KBM-7 (cell line): ENCODE data around the gene GRID2.

ENCODE experiments used
- DNase-seq: peaks from one replicate; pipeline ENCODE4 v3.0.0-alpha.2; 2015
- in situ Hi-C: fragments of 300-500 bp; cut with MboI; formaldehyde crosslinking; loops from 2 replicates; pipeline ENCODE4 v1.14.3; 2020; ENCODE audit warnings: low sequenced_read_pairs, low pct_unique_long_range_greater_than_20kb, mixed read lengths

GRID2 gene

DNA sequence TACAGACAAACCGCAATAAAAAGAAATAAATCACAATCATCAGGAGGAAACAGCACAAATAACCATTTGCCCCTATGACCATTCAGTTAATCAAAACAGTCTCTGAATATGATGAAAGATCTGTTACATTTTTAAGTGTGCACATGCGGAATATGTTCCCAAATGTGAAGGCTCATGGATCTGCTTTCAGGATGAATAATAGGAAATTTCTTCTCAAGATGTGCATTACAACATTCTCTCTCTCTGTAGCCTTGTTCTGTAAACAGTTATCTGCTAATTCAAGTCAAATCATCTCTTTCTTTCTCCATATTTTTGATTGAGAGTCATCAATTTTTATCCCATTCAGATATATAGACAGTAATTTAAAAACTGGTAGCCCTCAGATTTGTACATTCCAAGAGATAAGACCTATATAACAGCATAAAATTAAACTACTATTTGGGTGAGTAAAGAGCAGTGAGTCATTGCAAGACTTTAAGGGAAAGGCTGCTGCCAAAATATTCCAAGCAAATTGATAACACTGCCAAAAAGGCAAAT, 1090.8 kb downstream of the GRID2 start:
- in situ Hi-C loops, result no loop called here
- no peak for DNase-seq

DNA sequence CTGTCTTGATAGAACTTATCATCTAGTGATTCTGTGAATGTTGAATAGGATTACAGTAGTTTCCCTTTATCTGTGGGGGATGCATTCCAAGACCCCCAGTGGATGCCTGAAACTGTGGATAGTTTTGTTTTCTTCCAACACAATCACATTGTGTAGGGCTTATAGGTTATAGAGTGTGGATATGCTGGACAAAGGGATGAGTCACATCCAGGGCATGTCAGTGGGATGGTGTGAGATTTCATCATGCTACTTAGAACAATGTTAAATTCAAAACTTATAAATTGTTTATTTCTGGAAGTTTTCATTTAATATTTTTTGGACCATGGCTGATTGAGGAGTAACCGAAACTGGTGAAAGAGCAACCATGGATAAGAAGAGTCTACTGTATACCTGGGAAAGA, 1092.5 kb downstream of the GRID2 start:
- no peak for DNase-seq
- in situ Hi-C loops, result no loop called here

DNA sequence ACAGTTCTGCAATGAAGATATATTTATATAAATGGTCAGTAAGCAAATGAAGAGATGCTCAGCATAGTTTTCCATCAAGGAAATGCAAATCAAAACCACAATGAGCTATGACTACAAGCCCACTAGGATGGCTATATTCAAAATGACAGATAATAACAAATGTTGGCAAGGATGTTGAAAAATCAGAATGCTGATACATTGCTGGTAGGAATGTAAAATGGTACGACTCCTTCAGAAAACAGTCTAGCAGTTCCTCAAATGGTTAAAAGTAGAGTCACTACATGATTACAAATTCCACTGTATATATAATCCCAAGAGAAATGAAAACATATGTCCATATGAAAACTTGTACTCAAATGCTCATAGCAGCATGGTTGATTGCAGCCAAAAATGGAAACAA, 1099.8 kb downstream of the GRID2 start:
- in situ Hi-C loops, result no loop called here
- DNase-seq, result no peak

GRCh38 chr4:93407493-93408275, 1103.9 kb downstream of the GRID2 start:
- in situ Hi-C loops, result no loop called here

DNA sequence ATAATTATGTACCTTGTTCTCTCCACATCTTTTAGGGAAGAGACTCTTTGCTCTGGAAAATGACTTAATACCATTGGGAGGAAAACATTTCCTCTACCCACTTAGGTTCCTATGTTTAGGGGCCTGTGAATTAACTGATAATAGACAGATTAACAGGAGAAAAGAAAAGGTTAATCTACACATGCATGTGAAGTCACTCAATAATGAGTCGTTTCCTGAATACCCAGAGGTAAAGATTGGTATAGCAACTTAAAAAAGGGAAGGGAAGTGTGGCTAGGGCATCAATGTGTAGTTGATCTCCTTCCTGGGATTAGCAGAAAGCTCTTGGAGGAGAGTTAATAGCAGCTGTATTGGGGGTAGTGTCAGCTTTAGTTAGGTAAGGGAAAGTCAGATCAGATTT, 1105.3 kb downstream of the GRID2 start:
- in situ Hi-C loops, result no loop called here
- peak; percentile 3 for DNase-seq

More at GRCh38 chr4:93407493-93408275, 1103.9 kb downstream of the GRID2 start:
- DNase-seq, result no peak

GRCh38 chr4:93414041-93414550, 1110.3 kb downstream of the GRID2 start:
- in situ Hi-C loops, result no loop called here
- DNase-seq, result no peak

DNA sequence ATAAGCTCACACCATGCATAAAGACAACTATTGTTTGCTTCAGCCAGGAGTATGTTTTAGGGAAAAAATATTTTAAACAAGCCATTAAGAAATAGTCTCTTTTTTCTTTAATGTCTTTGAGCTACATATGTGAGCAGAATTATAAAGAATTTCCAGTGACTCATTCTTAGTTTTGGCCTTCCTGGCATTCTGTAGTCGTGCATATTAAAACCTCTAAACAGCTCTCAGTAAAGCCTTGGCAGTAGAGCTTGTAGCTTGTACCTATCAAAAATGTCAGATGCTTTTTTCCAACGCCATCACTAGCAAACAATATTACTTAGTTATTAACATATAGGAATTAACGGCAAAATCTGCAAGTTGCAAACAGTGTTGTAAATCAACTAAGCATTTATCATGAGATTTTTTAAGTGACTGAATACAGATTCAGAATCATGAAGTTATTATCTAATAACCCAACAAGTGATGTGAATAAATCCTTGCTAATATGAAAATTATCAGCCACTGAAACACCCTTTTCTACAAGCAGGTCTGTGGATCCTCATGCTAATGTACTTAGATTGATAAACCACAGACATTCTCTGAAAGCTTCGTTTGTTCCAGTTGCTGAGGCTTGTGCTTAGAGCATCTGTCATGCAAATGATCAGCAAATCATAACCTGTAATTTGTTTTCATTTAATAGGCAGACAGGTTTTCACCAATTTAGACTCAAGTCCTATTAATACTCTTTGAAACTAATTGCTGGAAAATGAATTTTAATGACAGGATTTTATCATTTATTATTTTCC, 1112.8 kb downstream of the GRID2 start:
- no peak for DNase-seq
- in situ Hi-C loops, result no loop called here

GRCh38 chr4:93431371-93431770, 1127.6 kb downstream of the GRID2 start:
- in situ Hi-C loops, result no loop called here
- DNase-seq, result no peak

DNA sequence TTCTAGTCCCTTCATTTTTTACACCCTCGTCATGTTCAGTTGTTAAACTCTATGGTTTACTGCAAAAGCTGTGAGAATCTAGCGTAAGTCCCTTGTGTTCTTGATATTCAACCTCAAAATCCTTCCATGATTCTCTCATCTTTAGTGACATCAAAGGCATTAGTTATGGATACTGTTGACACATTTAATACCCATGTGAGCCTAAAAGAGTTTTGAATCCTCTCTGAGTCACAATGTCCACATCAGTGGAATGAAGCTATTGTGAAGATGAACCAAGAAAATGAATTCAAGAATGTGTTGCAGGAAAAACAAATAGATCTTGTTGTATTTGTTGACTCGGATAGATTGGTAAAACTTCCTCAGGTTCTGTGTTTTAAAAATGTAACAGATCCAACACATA, 1130.1 kb downstream of the GRID2 start:
- in situ Hi-C loops, result no loop called here
- DNase-seq, result no peak

- in situ Hi-C loops, result no loop called here
- no peak for DNase-seq
Observed at GRCh38 chr4:93436000-93436626, 1132.3 kb downstream of the GRID2 start.

GRCh38 chr4:93437991-93438390, 1134.2 kb downstream of the GRID2 start:
- no peak for DNase-seq
- in situ Hi-C loops, result no loop called here

DNA sequence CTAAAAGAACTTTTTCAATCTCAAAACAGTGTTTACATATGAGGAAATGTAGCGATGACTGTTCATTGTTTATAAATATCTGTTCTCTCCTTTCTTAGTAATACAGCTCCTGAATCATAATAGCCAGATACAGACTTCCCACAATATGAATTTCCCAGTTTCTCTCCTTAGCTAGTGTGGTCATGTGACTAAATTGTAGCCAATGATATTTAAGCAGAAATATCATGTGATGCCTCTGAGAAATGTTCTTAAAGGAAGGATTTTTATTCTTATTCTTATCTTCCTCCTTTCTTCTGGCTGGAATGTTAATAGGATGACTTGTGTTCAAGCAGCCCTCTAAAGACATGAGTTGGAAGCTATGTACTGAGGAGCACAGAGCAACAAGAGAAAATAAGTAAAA, 1141.1 kb downstream of the GRID2 start:
- DNase-seq, result no peak
- in situ Hi-C loops, result no loop called here

DNA sequence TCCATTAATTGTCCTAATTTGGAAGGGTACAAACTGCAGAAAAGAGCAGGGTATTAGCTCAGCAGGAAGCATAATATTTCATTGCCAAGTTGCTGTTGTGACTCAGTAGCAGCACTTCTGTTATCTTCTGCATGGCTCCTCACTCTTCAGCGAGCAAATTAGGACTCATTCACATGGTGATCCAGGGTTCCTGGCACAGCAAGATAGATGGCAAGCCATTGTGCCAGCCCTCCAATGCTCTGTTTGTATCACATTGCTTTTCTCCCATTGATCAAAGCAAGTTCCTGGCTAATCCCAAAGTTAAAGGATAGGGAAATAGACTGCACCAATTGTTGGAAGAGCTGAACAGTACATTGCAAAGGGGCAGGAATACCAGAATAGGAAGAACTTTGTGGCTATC, 1142.3 kb downstream of the GRID2 start:
- DNase-seq, result no peak
- in situ Hi-C loops, result no loop called here

GRCh38 chr4:93448691-93449293, 1145.0 kb downstream of the GRID2 start:
- no peak for DNase-seq
- in situ Hi-C loops, result no loop called here

DNA sequence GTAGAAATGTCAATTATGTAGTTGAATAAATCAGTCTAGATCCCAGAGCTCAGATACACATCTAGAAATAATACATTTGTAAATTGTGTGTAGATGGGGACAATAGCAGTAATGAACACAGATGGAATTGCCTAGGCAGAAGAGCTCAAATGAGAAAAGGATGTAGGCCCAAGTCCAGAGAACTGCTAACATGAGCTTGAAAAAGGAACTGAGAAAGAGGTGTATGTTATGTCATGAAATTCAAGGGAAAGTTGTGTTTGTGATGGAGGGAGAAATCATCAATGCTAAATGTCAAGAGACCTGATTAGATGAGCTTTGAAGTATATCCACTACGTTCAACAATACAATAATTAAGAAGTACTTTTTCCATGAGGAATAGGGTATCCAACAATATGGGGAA, 1148.2 kb downstream of the GRID2 start:
- no peak for DNase-seq
- in situ Hi-C loops, result no loop called here

GRCh38 chr4:93461541-93461940, 1157.8 kb downstream of the GRID2 start:
- in situ Hi-C loops, result no loop called here
- DNase-seq, result no peak

DNA sequence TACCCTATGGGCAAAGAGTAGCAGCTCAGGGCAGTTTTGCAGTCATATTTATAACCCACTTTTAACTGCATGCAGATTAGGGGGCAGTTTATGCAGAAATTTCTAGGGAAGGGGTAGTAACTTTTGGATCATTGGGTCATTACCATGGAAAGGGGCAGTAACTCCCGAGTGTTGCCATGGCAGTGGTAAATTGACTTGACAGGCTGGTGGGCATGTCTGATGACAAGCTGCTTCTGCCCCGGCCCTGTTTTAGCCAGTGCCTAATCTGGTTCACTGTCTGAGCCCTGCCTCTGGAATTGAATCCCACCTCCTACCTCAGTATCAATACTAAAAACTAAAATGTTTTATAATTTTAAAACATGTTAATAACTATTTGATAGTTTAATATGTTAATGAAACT, 1162.7 kb downstream of the GRID2 start:
- in situ Hi-C loops, result no loop called here
- no peak for DNase-seq

GRCh38 chr4:93467484-93468155, 1163.9 kb downstream of the GRID2 start:
- in situ Hi-C loops, result no loop called here
- DNase-seq, result no peak

DNA sequence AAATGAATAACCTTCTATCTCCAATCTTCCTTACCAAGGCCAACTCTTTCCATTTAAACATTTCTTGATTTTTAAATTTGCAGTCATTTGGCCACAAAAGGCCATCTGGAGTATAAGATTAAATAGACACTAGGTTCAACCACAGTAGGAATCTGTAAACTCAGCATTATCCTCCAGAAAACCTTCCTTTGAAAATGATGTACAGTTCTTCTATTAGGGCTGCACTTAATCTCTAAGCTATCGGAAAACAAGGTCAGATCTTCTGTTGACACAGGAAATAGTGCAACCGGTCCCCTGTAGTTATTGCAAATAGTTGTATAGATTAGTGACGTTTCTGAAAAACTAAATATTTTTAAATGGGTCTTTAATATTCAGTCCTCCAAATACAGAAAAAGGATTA, 1165.8 kb downstream of the GRID2 start:
- in situ Hi-C loops, result no loop called here
- DNase-seq, result no peak
